ENCODE measurements around the gene PPFIBP2.

PPFIBP2 gene

GRCh38 chr11:7558046-7558445 is 44.2 kb downstream of the PPFIBP2 start:
- no peak for DNase-seq

GRCh38 chr11:7559398-7560283 is 45.8 kb downstream of the PPFIBP2 start:
- DNase-seq = no peak

GRCh38 chr11:7561562-7561961 is 47.8 kb downstream of the PPFIBP2 start:
- no peak for DNase-seq

- no peak for DNase-seq
Measured at GRCh38 chr11:7563281-7563680, 49.5 kb downstream of the PPFIBP2 start.

- DNase-seq = no peak
Measured at GRCh38 chr11:7564803-7565202, 51.0 kb downstream of the PPFIBP2 start.

- DNase-seq = no peak
Measured at GRCh38 chr11:7567311-7567710, 53.5 kb downstream of the PPFIBP2 start.

- no peak for DNase-seq
Measured at GRCh38 chr11:7569044-7569443, 55.2 kb downstream of the PPFIBP2 start.

GRCh38 chr11:7570241-7570640 is 56.4 kb downstream of the PPFIBP2 start:
- no peak for DNase-seq

GRCh38 chr11:7570938-7571521 is 57.2 kb downstream of the PPFIBP2 start:
- DNase-seq = no peak

- DNase-seq = no peak
Measured at GRCh38 chr11:7571640-7572000, 57.8 kb downstream of the PPFIBP2 start.

GRCh38 chr11:7572001-7572712 is 58.4 kb downstream of the PPFIBP2 start:
- no peak for DNase-seq

GRCh38 chr11:7573193-7573557 is 59.4 kb downstream of the PPFIBP2 start:
- no peak for DNase-seq

- no peak for DNase-seq
Measured at GRCh38 chr11:7573558-7574296, 59.9 kb downstream of the PPFIBP2 start.

- no peak for DNase-seq
Measured at GRCh38 chr11:7574491-7575130, 60.8 kb downstream of the PPFIBP2 start.

- DNase-seq = peak; percentile 19
Measured at GRCh38 chr11:7575841-7576725, 62.3 kb downstream of the PPFIBP2 start.

GRCh38 chr11:7576726-7577290 is 63.0 kb downstream of the PPFIBP2 start:
- DNase-seq = no peak

- no peak for DNase-seq
Measured at GRCh38 chr11:7577291-7578190, 63.7 kb downstream of the PPFIBP2 start.

GRCh38 chr11:7578276-7578955 is 64.6 kb downstream of the PPFIBP2 start:
- DNase-seq = no peak

GRCh38 chr11:7579361-7579791 is 65.6 kb downstream of the PPFIBP2 start:
- DNase-seq = no peak
